SU-DHL-6 (cell line): ENCODE data around the gene CYP26A1.

Experiments
- H2AFZ ChIP-seq: fragments of 200-600 bp; sonication (generic); 2 replicates; pipeline ENCODE4 v1.6.1; 2014; ENCODE audit warnings: low read depth, mild to moderate bottlenecking, moderate library complexity, mixed read lengths, antibody characterized with exemption, low read length; ENCODE audit not compliant: severe bottlenecking
- H3F3A ChIP-seq: fragments of 200-600 bp; shearing (Covaris generic); 2 replicates; pipeline ENCODE4 v1.6.0; 2016; ENCODE audit warnings: antibody characterized with exemption, mild to moderate bottlenecking; ENCODE audit not compliant: insufficient read depth
- H3K27ac ChIP-seq: fragments of 200-600 bp; sonication (generic); 2 replicates; pipeline ENCODE4 v1.5.1; 2016; ENCODE audit warnings: low read depth, mild to moderate bottlenecking, low read length, moderate library complexity, mixed read lengths
- H3K27me3 ChIP-seq: fragments of 200-600 bp; sonication (generic), shearing (Covaris generic); 2 replicates; pipeline ENCODE4 v1.6.0; 2014; ENCODE audit warnings: mild to moderate bottlenecking, low read length
- H3K36me3 ChIP-seq: fragments of 200-600 bp; sonication (generic); 2 replicates; pipeline ENCODE4 v1.6.1; 2014; ENCODE audit warnings: mild to moderate bottlenecking, low read length, mixed read lengths
- H3K4me2 ChIP-seq: fragments of 300-600, 200-600 bp; shearing (Covaris generic), sonication (generic); 2 replicates; pipeline ENCODE4 v1.6.0; 2014; ENCODE audit warnings: low read length, low read depth, mild to moderate bottlenecking; ENCODE audit not compliant: poor library complexity, severe bottlenecking
- H3K4me3 ChIP-seq: fragments of 200-600 bp; sonication (generic); 2 replicates; pipeline ENCODE4 v1.5.1; 2014; ENCODE audit warnings: antibody characterized with exemption, low read length, mild to moderate bottlenecking, mixed read lengths; ENCODE audit not compliant: insufficient read depth, poor library complexity, severe bottlenecking
- H3K79me2 ChIP-seq: fragments of 200-600 bp; sonication (generic); 2 replicates; pipeline ENCODE4 v1.6.1; 2014; ENCODE audit warnings: mild to moderate bottlenecking, low read length, moderate library complexity; ENCODE audit not compliant: insufficient read depth
- H3K9ac ChIP-seq: fragments of 200-600 bp; sonication (generic); 2 replicates; pipeline ENCODE4 v1.7.0; 2014; ENCODE audit warnings: mild to moderate bottlenecking, low read length
- H3K9me2 ChIP-seq: fragments of 200-600 bp; sonication (generic); replicated peaks from 2 replicates; pipeline ENCODE4 v1.6.1; 2014; ENCODE audit warnings: low read length; ENCODE audit not compliant: insufficient read depth
- H3K9me3 ChIP-seq: fragments of 200-600 bp; sonication (generic); 2 replicates; pipeline ENCODE4 v1.6.1; 2014; ENCODE audit warnings: low read length, mixed read lengths; ENCODE audit not compliant: insufficient read depth
- H4K20me1 ChIP-seq: fragments of 200-600 bp; sonication (generic); 2 replicates; pipeline ENCODE4 v1.6.1; 2014; ENCODE audit warnings: low read depth, mild to moderate bottlenecking, antibody characterized with exemption, low read length, moderate library complexity, mixed read lengths
- CTCF ChIP-seq: fragments of 200-600 bp; sonication (generic); IDR thresholded peaks from one replicate; pipeline ENCODE4 v1.5.1; 2017; ENCODE audit warnings: antibody characterized with exemption, mild to moderate bottlenecking, low read length, moderate library complexity; ENCODE audit not compliant: insufficient read depth, poor library complexity, severe bottlenecking
- EZH2phosphoT487 ChIP-seq: fragments of 200-600 bp; sonication (generic), shearing (Covaris generic); conservative IDR thresholded peaks from 2 replicates; pipeline ENCODE4 v1.6.1; 2018; ENCODE audit warnings: mild to moderate bottlenecking, antibody characterized with exemption, low read length, moderate library complexity, mixed read lengths

Gene CYP26A1

GRCh38 chr10:93062514-93063143 is 11.1 kb upstream of the CYP26A1 start:
- Histone ChIP-seq H3K27ac (no peak overlapping the region), H3K27me3 (no peaks in the 10 kb centered on the region), H3K4me2 (no peak overlapping the region), H3K9me2 (no peaks in the 10 kb centered on the region), H3K79me2 (no peaks in the 10 kb centered on the region), H3K9ac (no peak overlapping the region), H3K4me3 (no peak overlapping the region), H4K20me1 (no peaks in the 10 kb centered on the region), H3K9me3 (no peaks in the 10 kb centered on the region), H2AFZ (no peak overlapping the region), H3K36me3 (0 out of 2 replicates have a peak, but pooled peaks cover 2% of the 10 kb centered on the region), H3F3A (no peaks in the 10 kb centered on the region)
- TF ChIP-seq EZH2phosphoT487 (no peak), CTCF (no peak)

- Histone ChIP-seq H3K27me3 (no peaks in the 10 kb centered on the region), H3K9me3 (no peaks in the 10 kb centered on the region), H3K9me2 (no peaks in the 10 kb centered on the region), H2AFZ (no peak overlapping the region), H3K4me3 (no peak overlapping the region), H3K9ac (no peak overlapping the region), H3F3A (no peaks in the 10 kb centered on the region), H3K27ac (no peak overlapping the region), H3K36me3 (0 out of 2 replicates have a peak, but pooled peaks cover 2% of the 10 kb centered on the region), H3K79me2 (no peaks in the 10 kb centered on the region), H3K4me2 (no peak overlapping the region), H4K20me1 (no peaks in the 10 kb centered on the region)
- TF ChIP-seq EZH2phosphoT487 = no peak
- TF ChIP-seq CTCF = no peak
Measured at GRCh38 chr10:93063144-93063976, 10.3 kb upstream of the CYP26A1 start.

GRCh38 chr10:93063977-93064660 is 9.6 kb upstream of the CYP26A1 start:
- no peaks in the 10 kb centered on the region for H3K36me3 ChIP-seq
- H3K79me2 ChIP-seq = no peaks in the 10 kb centered on the region
- no peak overlapping the region for H3K27ac ChIP-seq
- H2AFZ ChIP-seq = no peak overlapping the region
- no peaks in the 10 kb centered on the region for H3K9me2 ChIP-seq
- H3K4me2 ChIP-seq = no peak overlapping the region
- TF ChIP-seq EZH2phosphoT487 = no peak
- no peak for TF ChIP-seq CTCF
- no peaks in the 10 kb centered on the region for H3F3A ChIP-seq
- no peak overlapping the region for H3K4me3 ChIP-seq
- H3K27me3 ChIP-seq = no peaks in the 10 kb centered on the region
- no peaks in the 10 kb centered on the region for H3K9me3 ChIP-seq
- H3K9ac ChIP-seq = no peak overlapping the region
- H4K20me1 ChIP-seq = no peaks in the 10 kb centered on the region
